Measurements from ENCODE around the gene ZNF668.

ZNF668 gene

DNA sequence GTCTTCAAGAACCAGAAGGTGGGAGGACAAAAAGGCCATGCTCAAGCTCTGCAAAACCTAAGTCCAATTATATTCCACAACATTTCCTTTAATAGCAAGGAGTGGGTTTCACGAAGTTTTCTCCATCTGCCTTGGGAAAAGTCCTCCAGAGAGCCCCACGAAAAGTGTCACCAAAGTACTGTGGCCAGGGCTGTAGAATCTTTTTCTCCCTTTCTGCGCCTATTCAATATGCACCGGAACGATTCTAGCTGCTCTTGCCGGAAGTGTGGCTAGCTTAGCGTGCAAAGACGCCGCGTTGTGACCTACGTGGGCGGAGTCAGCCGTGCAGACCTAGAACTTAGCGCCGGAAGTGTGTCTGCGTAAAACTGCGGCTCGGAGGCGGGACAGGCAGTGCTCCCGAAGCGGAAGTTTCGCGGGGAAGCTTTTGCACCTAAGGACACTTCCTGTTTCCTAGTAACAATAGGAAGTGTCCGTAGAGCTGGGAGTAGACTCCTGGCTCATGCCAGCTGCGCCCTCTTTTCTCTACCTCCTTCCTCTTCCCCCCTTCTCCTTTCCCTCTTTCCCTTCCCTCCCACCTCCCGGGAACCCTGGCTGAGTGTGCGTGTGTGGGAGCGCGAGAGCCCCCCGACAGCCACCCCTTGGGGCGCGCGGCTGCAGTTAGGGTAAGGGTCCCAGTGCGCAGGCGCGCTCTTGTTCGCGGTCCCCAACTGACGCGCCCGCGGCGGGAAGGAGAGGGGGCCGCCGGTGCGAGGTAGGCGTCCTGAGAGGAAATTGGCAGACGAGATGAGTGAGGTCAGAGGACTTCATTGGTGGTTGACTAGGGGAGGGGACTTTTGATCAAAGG, at the start of gene ZNF668, which contains the start of gene ZNF646:
TSS of gene ZNF668 (minus strand) at position 271 of the 844 bp plus-strand sequence. CDS start 9,781 bp downstream, outside the sequence.
TSS of gene ZNF646 (plus strand) at position 453 of the 844 bp plus-strand sequence. CDS start 1,903 bp downstream, outside the sequence.
- peak; percentile 98 for DNase-seq

DNA sequence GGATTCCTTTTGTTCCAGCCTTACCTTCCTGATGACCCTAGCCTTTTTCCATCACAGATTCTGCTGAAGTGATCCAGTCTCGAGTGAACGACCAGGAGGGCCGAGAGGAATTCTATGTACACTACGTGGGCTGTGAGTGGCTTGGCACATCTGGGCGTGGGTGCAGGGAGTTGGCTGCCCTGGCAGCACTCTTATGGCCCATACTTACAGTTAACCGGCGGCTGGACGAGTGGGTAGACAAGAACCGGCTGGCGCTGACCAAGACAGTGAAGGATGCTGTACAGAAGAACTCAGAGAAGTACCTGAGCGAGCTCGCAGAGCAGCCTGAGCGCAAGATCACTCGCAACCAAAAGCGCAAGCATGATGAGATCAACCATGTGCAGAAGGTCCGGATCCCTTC, 46.1 kb upstream of the ZNF668 start:
- DNase-seq: no peak

DNA sequence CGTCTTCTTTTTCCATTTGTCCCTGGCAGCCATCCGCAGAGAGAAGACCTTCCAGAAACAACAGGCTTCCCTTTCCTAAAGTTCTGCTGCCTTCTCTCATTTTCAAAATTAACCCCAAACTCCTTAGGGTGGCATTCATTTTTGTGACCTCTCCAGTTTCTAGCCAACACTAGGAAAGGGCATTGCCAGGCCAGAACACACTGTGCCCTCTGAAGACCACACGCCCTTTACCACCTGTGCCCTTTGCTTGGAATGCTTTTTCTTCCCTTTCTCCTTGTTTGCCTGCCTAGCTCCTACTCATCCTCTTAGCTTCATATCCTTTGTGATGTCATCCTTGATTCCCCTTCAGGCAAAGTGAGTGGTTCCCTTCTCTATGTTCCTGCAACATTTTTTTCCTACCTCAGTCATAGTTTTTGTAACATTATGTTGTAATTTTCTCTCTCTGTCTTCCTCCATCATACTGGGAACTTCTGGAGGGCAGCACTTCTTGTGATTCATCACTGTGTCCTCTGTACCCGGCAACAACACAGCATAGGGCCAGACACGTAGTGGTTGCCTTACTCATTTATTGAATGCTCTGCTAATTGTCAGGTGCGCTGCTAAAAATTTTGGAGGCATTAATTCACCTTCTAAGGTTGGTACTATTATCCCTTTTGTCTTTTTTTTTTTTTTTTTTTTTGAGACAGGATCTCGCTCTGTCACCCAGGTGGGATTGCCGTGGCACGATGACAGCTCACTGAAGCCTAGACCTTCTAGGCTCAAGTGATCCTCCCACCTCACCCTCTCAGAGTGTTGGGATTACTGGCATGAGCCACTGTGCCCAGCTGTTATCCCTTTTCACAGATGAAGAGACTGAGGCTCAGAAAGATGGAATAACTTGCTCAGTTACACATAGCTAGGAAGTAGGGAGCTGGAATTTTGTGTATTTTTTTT, 44.4 kb upstream of the ZNF668 start:
- no peak for DNase-seq

DNA sequence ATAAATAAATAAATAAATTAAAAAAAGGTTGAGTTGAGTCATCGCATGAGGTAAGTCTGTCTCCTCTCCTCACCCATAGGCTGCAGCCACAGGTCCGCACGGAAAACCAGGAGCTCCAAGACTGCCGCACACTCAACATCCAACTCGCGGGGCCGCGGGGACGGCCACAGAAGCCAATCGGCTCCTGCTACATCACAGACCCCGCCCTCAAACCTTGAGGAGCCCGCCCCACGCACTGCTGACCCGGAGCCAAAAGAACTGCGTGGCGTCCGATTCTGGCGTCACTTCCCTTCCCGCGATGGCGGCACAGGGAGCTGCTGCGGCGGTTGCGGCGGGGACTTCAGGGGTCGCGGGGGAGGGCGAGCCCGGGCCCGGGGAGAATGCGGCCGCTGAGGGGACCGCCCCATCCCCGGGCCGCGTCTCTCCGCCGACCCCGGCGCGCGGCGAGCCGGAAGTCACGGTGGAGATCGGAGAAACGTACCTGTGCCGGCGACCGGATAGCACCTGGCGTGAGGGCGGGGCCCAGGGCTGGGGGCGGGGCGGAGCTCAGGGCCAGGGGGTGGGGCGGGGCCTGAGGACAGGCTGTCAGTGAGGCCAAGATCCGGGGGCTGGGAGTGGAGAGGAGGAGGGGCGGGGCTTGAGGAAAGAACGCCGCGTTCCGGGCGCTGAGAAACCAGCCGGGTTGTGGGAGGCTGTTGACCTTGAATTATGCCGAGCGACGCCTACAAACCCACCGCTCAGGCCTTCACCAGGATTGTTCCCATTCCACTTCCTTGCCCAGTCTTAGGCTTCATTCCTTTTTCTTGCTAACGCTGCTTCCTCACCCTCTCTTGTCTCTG, 43.6 kb upstream of the ZNF668 start, which contains the start of gene KAT8:
TSS of gene KAT8 (plus strand) at position 281 of the 839 bp plus-strand sequence. CDS start at position 299, 18 bp downstream.
- DNase-seq: peak; percentile 95

DNA sequence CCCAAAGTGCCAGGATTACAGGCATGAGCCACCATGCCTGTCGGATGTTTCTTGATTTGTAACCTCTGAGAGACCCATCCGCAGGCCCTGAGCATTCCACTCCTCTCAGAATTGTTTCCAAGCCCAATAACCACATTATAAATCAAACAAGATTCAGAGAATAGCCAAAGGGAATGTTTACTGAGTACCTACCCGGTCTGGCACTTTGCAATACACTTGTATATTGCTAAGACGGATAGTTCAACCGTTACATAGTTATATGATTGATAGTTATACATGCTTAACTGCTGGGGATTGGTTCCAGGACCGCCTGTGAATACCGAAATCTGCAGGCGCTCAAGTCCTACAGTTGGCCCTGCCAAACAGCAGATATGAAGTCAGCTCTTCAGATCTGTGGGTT, 40.4 kb upstream of the ZNF668 start:
- DNase-seq: no peak

DNA sequence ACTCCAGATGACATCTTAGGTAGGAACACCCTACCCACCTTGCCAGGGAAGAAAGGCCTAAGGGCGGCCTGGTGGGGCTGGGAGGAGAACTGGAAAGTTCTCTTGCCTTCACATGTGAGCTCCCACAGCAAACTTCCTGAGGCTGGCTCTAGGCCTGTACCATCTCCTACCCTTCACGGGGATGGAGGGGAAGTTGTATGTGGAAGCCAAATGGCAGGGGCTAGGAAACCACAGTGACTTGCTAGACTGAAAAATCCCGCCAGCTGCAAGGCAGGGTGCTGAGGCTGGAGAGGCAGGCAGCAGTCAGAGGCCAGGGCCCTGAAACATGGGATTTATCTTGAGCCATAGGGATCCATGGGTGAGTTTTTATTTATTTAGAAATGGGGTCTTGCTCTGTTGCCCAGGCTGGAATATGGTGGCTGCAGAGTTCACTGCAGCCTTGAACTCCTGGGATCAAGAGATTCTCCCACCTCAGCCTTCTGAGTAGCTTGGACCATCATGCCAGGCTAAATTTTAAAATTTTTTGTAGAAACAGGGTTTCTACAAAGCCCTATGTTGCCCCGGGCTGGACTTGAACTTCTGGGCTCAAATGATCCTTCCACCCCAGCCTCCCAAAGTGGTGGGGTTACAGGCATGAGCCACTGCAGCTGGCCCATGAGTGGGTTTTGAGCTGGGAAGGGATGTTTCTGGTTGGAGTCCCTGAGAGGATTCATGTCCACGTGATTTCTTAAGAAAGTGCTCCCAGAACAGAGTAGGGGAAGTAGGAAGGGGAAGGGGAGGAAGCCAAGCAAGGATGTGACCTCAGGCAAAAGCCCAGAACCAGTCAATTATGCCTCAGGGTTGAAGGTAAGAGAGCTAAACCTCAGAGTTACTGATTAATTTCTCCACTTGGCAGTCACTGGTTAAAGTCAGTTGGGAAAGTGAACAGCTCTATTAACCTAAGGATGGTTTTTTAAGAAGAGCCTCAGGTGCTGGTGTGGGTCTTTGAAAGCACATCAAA, 39.4 kb upstream of the ZNF668 start:
- no peak for DNase-seq

DNA sequence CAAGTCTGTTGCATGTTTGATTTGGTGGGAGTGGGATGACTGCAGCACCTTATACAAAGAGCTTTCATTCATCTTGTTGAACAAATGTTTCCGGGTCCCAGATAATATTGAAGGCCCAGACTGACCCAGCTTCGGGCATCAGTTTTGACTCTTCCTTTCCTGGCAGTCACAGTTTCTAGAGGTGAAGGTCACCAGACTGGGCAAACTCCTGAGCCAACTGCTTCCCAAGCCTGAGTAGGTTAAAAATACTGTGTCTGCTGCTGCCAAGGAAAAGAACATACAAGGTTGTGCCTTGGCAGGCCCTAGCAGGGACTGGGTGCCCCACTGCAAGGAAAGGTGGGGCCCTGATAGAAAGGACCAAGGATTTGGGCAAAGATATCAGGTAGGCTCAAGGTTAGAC, 38.7 kb upstream of the ZNF668 start:
- DNase-seq: no peak

DNA sequence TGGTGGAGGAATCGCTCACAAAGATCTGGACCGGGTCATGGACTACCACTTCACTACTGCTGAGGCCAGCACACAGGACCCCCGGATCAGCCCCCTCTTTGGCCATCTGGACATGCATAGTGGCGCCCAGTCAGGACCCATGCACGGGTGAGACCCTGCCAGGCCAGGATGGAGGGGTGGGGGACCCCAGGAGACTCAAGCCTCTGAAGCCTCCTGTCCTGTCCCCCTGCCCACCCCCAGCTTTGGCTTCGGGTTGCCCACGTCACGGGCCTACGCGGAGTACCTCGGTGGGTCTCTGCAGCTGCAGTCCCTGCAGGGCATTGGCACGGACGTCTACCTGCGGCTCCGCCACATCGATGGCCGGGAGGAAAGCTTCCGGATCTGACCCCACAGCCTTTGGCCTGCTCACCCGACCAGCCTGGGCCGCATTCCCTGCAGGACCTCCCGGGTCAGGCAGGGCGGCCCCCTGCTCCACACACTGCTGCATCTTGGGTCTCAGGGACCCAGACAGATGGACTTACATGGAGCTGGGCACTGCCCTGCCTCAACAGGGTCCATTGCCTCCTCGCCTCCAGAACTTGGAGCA, 37.9 kb upstream of the ZNF668 start:
- no peak for DNase-seq

DNA sequence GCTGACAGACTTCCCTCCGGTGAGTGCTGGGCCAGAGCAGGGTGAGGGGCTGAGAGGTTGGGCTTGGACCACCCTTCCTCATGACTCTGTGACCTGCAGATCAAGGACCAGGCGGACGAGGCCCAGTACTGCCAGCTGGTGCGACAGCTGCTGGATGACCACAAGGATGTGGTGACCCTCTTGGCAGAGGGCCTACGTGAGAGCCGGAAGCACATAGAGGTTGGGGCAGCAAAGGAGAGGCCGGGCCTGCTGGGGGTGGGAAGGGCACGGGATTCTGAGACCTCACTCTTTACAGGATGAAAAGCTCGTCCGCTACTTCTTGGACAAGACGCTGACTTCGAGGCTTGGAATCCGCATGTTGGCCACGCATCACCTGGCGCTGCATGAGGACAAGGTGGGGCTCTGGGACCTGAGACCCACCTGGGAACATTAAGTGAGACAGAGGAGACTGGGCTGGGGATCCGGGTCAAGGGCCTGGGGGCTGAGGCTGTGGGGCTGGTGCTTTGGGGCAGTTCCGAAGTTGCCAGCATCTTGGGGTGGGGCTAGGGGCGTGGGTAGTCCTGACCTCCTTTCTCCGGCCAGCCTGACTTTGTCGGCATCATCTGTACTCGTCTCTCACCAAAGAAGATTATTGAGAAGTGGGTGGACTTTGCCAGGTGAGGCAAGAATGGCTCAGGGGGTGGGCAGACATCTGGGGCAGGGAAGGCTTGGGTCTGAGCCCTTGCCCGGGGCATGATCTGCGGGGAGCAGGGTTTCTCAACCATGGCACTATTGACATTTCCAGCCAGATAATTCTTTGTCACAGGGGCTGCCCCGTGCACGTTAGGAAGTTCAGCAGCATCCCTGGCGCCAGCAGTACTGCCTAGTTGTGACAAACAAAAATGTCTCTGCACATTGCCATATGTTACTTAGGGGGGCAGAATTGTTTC, 36.3 kb upstream of the ZNF668 start:
- DNase-seq: no peak

DNA sequence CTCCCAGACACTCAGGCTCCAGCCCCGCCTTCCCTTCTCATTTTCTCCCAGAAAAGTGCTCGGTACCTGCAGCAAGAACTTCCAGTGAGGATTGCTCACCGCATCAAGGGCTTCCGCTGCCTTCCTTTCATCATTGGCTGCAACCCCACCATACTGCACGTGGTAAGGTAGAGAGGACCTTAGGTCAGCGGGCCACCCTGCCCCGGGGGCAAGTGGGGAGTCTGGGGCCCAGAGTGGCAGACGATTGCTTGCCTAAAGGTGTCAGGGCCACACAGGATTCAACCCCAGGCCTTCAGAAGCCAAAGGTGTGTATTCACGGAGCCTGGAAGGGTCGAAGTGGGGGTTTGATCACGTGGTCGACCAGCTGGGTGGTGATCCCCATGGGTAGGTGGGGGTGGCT, 35.6 kb upstream of the ZNF668 start:
- no peak for DNase-seq

DNA sequence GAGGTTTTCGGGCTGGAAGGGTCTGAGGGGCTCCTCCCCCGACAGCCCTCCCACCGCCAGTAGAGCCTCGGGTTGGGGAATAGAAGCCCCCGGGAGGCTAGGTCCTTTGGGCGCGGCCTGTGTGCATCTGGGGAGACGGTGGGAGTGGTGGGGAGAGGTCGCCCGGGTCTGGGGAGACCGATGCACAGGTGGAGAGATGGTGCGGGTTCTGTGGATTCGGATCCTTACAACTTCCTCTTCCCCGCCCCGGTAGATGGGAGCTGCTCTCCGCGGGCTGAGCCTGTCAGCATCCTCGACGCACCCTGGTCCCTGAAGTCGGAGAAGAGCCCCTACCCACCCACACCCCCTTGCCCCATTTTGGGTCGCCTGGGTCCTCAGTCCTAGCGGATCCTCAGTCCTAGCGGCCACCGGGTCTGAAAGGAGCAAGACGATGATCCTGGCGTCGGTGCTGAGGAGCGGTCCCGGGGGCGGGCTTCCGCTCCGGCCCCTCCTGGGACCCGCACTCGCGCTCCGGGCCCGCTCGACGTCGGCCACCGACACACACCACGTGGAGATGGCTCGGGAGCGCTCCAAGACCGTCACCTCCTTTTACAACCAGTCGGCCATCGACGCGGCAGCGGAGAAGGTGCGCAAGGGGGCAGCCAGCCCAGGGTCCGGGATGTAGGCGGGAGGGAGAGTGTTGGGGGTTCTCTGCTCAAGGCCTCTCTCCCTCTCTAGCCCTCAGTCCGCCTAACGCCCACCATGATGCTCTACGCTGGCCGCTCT, 34.9 kb upstream of the ZNF668 start:
- no peak for DNase-seq

DNA sequence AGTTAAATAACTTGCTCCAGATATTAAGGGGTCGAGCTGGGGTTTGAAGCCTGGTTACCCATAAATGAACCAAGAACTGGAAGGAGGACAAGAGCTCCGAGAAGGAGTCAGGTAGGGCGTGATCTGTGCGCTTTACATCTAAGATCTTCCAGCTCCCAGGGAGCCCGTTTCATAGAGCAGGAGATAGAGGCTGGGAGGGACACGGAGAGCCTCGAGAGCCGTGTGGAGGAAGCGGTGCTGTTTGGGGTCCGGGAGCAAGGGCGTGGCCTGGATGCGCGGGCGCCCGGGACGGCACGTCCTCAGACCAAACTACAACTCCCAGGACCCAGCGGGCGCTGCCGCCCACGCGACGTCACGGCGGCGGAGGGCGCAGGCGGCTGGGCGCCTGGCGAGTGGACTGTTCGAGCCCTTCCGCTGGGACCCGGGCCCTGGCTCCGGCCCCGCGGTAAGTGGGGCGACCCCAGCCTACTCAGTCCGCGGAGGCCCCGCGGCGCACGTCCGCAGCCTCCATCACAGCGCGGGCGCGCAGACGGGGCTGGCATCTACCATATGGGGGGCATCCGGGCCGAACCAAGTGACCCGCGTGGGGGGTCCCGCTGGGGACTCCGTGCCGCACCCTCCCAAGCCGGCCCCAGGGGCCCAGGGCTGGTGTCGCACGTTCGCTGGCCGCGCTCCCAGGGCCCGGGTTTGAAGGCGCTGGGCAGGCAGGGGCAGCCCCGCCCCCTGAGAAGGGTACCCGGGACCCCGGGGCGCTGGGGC, 34.2 kb upstream of the ZNF668 start, which contains the start of gene BCKDK:
TSS of gene BCKDK (plus strand) at position 352 of the 759 bp plus-strand sequence. CDS start 838 bp downstream, outside the sequence.
- peak; percentile 72 for DNase-seq

DNA sequence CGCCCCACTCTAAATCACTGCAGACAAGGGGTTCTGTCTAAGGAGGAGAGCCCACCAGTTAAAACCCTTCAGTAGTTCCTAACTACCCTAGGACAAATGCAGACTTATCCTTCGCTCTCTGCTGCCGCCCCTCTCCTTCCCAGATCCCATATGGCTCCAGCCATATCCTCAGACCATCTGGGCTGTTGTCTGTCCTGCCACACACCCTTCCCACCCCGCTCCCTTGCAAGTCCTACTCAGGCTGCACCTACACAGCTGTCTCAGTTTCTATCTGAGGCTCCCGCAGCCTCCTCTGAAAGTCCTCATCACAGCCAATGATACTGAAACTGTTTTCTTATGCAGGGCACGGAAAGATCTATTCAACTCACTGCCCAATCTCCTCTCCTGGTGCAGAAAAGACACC, 33.4 kb upstream of the ZNF668 start:
- DNase-seq: no peak

DNA sequence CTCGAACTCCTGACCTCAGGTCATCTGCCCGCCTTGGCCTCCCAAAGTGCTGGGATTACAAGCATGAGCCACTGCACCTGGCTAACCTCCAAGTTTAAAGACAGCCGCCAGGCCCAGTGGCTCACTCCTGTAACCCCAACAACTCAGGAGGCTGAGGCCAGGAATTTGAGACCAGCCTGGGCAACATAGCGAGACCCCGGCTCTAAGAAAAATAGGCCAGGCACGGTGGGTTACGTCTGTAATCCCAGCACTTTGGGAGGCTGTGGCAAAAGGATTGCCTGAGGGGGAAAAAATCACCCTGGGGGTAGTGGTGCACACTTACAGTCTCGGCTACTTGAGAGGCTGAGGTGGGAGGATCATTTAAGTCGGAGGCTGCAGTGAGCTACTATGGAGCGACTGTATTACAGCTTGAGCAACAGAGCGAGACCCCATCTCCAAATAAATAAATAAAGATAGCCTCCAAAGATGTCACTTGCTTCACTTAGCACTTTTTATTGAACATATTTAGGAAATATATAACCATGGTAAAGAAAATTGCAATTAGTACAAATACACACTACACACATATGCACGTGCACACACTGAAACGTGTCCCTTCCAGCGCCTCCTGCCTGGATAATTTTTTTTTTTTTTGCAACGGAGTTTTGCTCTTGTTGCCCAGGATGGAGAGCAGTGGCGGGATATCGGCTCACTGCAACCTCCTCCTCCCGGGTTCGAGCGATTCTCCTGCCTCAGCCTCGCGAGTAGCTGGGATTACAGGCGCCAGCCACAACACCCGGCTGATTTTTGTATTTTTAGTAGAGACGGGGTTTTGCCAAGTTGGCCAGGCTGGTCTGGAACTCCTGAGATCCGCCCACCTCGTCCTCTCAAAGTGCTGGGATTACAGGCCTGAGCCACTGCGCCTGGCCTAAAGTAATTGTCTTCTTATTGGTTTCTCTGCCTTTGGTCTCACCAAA, 32.7 kb upstream of the ZNF668 start:
- no peak for DNase-seq

DNA sequence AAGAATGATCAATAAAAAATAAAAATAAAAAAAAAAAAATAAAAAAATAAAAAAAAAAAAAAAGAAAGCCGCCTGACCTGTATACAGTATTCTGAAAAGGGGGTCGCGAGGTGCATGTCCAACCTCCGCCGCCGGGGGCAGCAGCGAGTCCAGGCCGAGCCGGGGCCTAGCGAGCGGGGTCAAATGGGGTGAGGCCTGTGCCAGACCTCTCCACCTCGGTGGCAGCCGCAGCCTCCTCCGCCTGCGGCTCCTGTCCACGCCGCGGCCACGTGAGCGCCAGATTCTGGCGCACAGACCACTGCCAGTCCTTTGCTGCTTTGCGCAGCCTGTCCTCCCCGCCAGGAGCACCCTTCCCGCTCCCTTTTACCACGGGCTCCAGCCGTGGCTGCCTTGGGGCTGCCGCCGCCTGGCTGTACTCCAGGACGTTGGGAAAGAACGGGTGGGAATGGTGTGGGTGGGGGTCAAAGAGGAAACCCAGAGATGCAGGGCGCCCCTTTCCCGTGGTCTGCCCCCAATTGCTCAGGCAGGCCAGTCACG, 31.7 kb upstream of the ZNF668 start:
- DNase-seq: no peak
